Thoracic aorta (tissue), 2 donors: ENCODE data around the gene OMP. TPM values are rescaled to one million over a fixed set of nuclear protein-coding genes. Genes with fewer than 3 reads are reported as not detected.

Experiments
- ATAC-seq: fragments of 150-250 bp; one replicate; pipeline ENCODE4 v1.8.0; 2017; ENCODE audit warnings: low read depth; ENCODE audit not compliant: insufficient number of reproducible peaks, low FRiP score
- DNase-seq: peaks from one replicate; pipeline ENCODE4 v3.0.0-alpha.2; 2020; ENCODE audit warnings: low spot score
- H3K27ac ChIP-seq, 2 donors: fragments of 200-600 bp; sonication (generic); 1 replicate in 1 of 2; 2 replicates in 1 of 2; pipeline ENCODE4 v1.5.1; 2016; ENCODE audit warnings: mild to moderate bottlenecking in 2 of 2, moderate library complexity in 2 of 2
- H3K27me3 ChIP-seq: fragments of 200-600 bp; sonication (generic); replicated peaks from 2 replicates; pipeline ENCODE4 v1.6.0; 2016; ENCODE audit warnings: mild to moderate bottlenecking; ENCODE audit not compliant: insufficient read depth
- H3K36me3 ChIP-seq: fragments of 200-600 bp; sonication (generic); one replicate; pipeline ENCODE4 v1.5.1; 2016
- H3K4me1 ChIP-seq, 2 donors: fragments of 200-600 bp; sonication (generic); 1 replicate in 1 of 2; 2 replicates in 1 of 2; pipeline versions ENCODE4 v1.5.1 to v1.6.0; 2016; ENCODE audit warnings: low read depth in 2 of 2, mild to moderate bottlenecking in 1 of 2; ENCODE audit not compliant: control insufficient read depth in 1 of 2
- H3K4me3 ChIP-seq: fragments of 200-600 bp; sonication (generic); 2 replicates; pipeline ENCODE4 v1.5.1; 2016; ENCODE audit warnings: mild to moderate bottlenecking
- H3K9me3 ChIP-seq: fragments of 200-600 bp; sonication (generic); 2 replicates; pipeline ENCODE4 v1.5.1; 2016
- CTCF ChIP-seq: fragments of 200-600 bp; sonication (generic); IDR thresholded peaks from one replicate; pipeline ENCODE4 v1.5.1; 2019; ENCODE audit warnings: antibody characterized with exemption
- total RNA-seq, 2 donors: library from RNA; depleted of rRNA; stranded (reverse); fragments of >200 nt; gene quantifications; one replicate each; pipeline versions ENCODE4 v1.1.0 to v1.2.3, GENCODE V29; 2016

OMP gene
- total RNA-seq, 2 donors from 2014 or later = not detected

GRCh38 chr11:77062924-77063323, 39.7 kb upstream of the OMP start:
- Histone ChIP-seq H3K4me1 (peaks cover 9 to 12% of the 10 kb centered on the region in 2 donors), H3K27me3 (no peaks in the 10 kb centered on the region), H3K9me3 (no peaks in the 10 kb centered on the region), H3K27ac (no peak overlapping the region), H3K36me3 (no peaks in the 10 kb centered on the region), H3K4me3 (no peak overlapping the region)
- ATAC-seq (no peak), DNase-seq (no peak)
- no peak for TF ChIP-seq CTCF

- DNase-seq (no peak), ATAC-seq (no peak)
- H3K4me3 ChIP-seq = no peak overlapping the region
- H3K27ac ChIP-seq = no peak overlapping the region
- no peaks in the 10 kb centered on the region for H3K9me3 ChIP-seq
- H3K4me1 ChIP-seq = peaks cover 9 to 16% of the 10 kb centered on the region in 2 donors
- no peak for TF ChIP-seq CTCF
- no peaks in the 10 kb centered on the region for H3K36me3 ChIP-seq
- no peaks in the 10 kb centered on the region for H3K27me3 ChIP-seq
Measured at GRCh38 chr11:77063407-77063806, 39.2 kb upstream of the OMP start.

- DNase-seq = no peak
- H3K27ac ChIP-seq = no peak overlapping the region
- no peaks in the 10 kb centered on the region for H3K27me3 ChIP-seq
- no peak for TF ChIP-seq CTCF
- H3K4me3 ChIP-seq = no peak overlapping the region
- no peaks in the 10 kb centered on the region for H3K9me3 ChIP-seq
- ATAC-seq = no peak
- peaks cover 9 to 21% of the 10 kb centered on the region in 2 donors for H3K4me1 ChIP-seq
- H3K36me3 ChIP-seq = no peaks in the 10 kb centered on the region
Measured at GRCh38 chr11:77063861-77064260, 38.8 kb upstream of the OMP start.

- Histone ChIP-seq H3K27me3 (no peaks in the 10 kb centered on the region), H3K9me3 (no peaks in the 10 kb centered on the region), H3K4me3 (no peak overlapping the region), H3K27ac (no peak overlapping the region), H3K36me3 (no peaks in the 10 kb centered on the region), H3K4me1 (peaks cover 9 to 24% of the 10 kb centered on the region in 2 donors)
- no peak for ATAC-seq
- DNase-seq = no peak
- TF ChIP-seq CTCF = no peak
Measured at GRCh38 chr11:77064648-77065217, 37.9 kb upstream of the OMP start.

- ATAC-seq (no peak), DNase-seq (no peak)
- Histone ChIP-seq H3K9me3 (no peaks in the 10 kb centered on the region), H3K27ac (peak overlapping the region; percentile 55 to 76), H3K36me3 (no peaks in the 10 kb centered on the region), H3K4me1 (peaks cover 9 to 24% of the 10 kb centered on the region in 2 donors), H3K27me3 (no peaks in the 10 kb centered on the region), H3K4me3 (peak overlapping the region; percentile 79)
- no peak for TF ChIP-seq CTCF
Measured at GRCh38 chr11:77065878-77066228, 36.8 kb upstream of the OMP start.
